LoVo (cell line): ENCODE measurements around the gene MRPL30.
"Not testable (repeated sequence)": the region's sequence is repeated elsewhere in the genome, so short reads cannot be mapped to it uniquely, and the experiment has no call there.

ENCODE experiments used
- DNase-seq: peaks from one replicate; pipeline ENCODE4 v3.0.0-alpha.2; 2016; ENCODE audit warnings: low spot score

MRPL30 gene

GRCh38 chr2:99180755-99181623, at the start of gene MRPL30, which contains the start of gene MITD1:
TSS of gene MRPL30 (plus strand) at chr2:99181184. CDS start at chr2:99186204, 5,020 bp downstream.
TSS of gene MITD1 (minus strand) at chr2:99181058. CDS start at chr2:99180981, 77 bp downstream.
- DNase-seq, result peak; percentile 95

GRCh38 chr2:99135044-99135556, 45.9 kb upstream of the MRPL30 start:
- not testable (repeated sequence) for DNase-seq

GRCh38 chr2:99139003-99139402, 42.0 kb upstream of the MRPL30 start:
- no peak for DNase-seq

GRCh38 chr2:99140056-99140859, 40.7 kb upstream of the MRPL30 start:
- no peak for DNase-seq

- no peak for DNase-seq
These were observed 40.2 kb upstream of the MRPL30 start for GRCh38 chr2:99140860-99141109.

- peak; percentile 96 for DNase-seq
These were observed 39.6 kb upstream of the MRPL30 start, which contains the start of gene C2orf15 for GRCh38 chr2:99141110-99142108. TSS of gene C2orf15 (plus strand) at chr2:99141707. CDS start at chr2:99150559, 8,852 bp downstream.

GRCh38 chr2:99150706-99151105, 30.3 kb upstream of the MRPL30 start:
- DNase-seq, result no peak

GRCh38 chr2:99152199-99152895, 28.6 kb upstream of the MRPL30 start:
- no peak for DNase-seq

- DNase-seq, result no peak
These were observed 26.9 kb upstream of the MRPL30 start for GRCh38 chr2:99153921-99154604.

- DNase-seq, result peak; percentile 91
These were observed 26.1 kb upstream of the MRPL30 start, which contains the start of the genes LIPT1 and TSGA10 for GRCh38 chr2:99154643-99155536. TSS of gene LIPT1 (plus strand) at chr2:99154967. CDS start at chr2:99161958, 6,991 bp downstream. TSS of gene TSGA10 (minus strand) at chr2:99154942. CDS start at chr2:99109439, 45,503 bp downstream.

GRCh38 chr2:99156891-99157290, 24.1 kb upstream of the MRPL30 start:
- no peak for DNase-seq

GRCh38 chr2:99158599-99158998, 22.4 kb upstream of the MRPL30 start:
- DNase-seq, result no peak

- no peak for DNase-seq
These were observed 21.4 kb upstream of the MRPL30 start for GRCh38 chr2:99159594-99159993.

GRCh38 chr2:99166218-99166617, 14.8 kb upstream of the MRPL30 start:
- DNase-seq, result no peak

- no peak for DNase-seq
These were observed 11.4 kb upstream of the MRPL30 start for GRCh38 chr2:99169534-99169933.

GRCh38 chr2:99171377-99172140, 9.4 kb upstream of the MRPL30 start:
- DNase-seq, result no peak

GRCh38 chr2:99181624-99182000, 628 bp downstream of the MRPL30 start:
- DNase-seq, result no peak

GRCh38 chr2:99183025-99183424, 2.0 kb downstream of the MRPL30 start:
- DNase-seq, result no peak
